ENCODE data around the gene CXCL14.

CXCL14 gene

DNA sequence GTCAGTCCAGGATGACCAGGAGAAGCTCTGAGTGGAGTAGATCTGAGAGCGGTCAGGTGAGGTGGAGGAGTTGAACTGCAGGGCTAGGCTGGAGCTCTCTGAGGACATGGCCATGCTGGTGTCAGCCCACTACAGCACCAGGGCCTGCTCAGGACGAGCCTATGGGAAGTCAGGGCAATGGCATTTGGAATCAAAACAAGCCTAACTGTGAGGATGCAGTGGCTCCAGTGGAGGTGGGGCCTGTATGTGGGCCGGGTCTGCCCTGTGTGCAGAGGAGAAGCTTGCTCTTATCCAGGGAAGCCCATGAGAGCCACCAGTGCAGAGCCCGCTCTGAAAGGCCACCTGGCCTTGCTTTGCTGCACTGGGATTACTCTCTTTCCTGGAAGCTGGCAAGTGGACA, 11.1 kb downstream of the CXCL14 start:
- DNase-seq (ENCODE audit: low spot score): no peak

DNA sequence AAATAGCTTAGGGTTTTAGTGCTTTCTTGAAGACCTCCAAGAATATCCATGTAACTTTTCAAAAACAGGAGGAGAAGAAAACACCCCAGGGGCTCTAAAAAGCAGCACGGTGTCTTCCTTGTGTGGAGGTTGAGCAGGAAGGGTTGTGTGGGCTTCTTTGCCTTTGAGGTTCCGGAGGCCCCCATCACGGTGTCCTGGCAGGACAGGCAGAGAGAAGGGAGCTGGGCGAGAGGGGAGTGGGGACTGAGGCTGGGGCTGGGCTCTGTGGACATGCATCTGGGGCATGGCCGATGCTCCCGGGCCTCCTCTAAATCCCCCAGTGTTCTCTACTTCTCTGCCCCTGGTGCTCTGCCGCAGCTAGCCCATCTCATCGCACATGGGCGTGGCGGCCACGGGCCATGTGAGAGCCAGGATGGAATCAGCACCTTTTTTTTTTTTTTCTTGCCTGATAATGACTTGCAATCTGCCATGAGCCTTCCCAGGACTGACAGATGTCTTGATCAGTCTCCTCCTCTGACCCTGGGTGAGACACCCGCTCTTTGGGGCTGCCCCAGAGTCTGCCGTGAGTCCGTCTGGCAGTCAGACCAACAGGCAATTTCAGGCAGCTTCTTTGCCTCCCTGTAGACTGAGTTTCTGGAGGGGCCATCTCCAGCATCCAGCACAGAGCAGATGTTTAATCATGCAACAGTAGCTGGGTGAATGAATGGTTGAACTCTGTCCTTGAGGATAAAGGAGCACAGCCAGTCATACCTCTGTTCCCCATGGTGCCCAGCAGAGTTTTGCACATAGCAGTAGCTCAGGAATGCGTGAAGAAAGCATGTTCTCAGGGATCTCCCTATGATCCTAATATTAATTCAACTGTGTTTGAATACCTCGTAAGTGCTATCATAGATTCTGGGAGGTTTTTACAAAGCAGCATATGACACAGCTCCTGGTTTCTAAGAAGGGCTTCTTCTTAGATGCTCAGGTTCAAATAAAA, 12.1 kb downstream of the CXCL14 start:
- no peak for DNase-seq (ENCODE audit: low spot score)

DNA sequence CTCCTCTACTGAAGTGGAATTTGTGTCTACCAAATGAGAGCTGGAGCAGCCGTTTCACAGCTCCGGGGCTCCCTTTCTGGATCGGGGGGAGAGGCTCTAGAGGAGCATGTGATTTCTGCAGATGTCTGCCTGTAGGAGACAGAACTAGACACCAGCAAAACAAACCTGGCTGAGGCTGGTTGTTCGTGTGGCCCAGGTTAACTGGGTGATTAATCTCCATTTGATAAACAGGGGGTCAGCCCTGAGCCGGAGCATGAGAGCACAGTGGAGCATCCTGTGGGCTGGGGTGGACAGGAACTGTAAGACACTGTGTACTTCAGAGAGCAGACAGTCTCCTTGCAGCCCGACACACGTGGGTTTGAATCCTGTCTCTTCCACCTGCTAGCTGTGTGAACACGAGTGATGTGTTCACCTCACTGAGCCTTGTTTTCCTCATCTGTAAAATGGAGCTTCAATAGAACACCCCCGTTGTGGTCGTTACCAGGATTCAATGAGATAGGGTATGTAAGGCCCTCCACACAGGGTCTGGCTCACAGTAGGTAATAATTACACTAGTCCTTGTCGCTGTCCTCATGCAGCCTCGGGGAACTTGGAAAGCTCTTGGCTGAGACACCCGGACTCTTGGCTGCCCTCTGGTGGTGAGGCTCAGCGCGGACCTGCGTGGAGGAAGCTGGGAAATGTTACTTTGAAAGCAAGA, 12.9 kb downstream of the CXCL14 start:
- DNase-seq (ENCODE audit: low spot score): peak; percentile 52

DNA sequence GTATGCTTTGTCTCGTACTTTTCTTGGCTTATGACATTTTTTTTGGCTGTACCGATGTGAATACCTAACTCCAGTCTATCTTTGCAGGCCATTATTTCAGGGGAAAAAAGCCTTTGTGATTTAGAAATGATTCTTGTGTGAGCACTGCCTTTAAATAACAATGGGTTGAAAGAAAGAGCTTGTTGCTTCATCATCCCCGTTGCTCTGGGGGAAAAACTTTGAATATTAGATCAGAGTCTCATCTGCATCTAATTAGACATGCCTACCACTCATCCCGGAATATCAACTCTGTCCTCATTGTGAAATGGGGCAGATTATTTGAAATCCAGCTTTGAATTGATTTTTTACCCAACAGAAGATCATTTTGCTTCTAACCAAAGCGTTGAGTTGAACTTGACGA, 13.5 kb downstream of the CXCL14 start:
- DNase-seq (ENCODE audit: low spot score): no peak

DNA sequence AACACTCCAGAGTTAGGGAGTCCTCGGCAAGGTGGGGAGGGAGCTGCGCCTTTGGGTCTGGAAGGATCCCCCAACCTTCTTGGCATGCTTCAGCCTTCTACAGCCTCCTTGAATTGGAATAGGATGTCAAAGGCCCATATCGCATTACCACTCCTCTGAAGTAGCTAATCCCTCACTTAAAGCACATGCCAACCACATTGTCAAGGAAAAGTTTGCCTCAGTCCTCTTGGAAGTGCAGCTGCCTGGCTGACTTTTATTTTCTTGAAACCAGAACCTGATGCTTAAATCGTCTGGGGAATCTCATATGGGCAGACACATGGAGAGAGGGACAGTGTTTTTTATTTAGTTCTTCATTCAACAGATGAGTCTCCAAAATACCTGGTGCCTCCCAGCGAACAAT, 14.5 kb downstream of the CXCL14 start:
- no peak for DNase-seq (ENCODE audit: low spot score)

DNA sequence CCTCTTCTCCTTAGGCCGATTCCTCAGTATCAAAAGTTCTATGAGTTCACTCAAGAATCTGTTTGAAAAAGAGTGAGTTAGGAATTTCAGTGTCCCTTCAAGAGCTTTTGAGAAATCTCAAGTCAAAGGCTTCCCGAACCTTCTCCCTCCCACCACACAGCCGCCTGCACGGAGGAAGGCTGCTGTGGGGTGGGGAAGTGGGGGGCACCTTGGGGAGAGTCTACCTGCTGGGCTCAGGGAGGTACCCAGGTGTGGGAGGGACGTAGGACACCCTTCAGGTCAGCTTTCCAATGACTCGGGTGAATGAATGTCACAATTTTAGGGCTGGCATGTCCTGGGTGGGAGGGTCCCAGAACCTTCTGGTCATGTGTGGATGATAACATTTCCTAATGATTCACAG, 17.5 kb downstream of the CXCL14 start:
- no peak for DNase-seq (ENCODE audit: low spot score)

DNA sequence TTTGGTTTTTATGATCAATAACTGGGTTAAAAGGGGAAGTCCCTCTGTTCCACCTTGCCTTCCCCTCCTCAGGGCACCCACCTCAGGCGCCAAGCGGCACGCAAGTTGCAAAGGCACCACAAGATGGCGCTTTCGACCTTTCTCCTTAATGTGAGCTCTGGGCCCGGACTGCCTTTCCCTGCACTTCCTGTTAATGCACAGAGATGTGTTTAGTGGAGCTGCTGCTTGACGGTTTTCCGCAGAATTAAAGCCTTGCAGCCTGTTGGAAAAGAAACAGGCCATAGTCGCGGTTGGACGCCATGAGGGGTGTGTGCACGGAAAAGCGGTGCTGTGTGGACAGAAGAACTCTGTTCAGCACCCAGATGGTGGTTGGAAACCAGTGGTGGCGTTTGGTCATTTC, 17.9 kb downstream of the CXCL14 start:
- DNase-seq (ENCODE audit: low spot score): peak; percentile 81

DNA sequence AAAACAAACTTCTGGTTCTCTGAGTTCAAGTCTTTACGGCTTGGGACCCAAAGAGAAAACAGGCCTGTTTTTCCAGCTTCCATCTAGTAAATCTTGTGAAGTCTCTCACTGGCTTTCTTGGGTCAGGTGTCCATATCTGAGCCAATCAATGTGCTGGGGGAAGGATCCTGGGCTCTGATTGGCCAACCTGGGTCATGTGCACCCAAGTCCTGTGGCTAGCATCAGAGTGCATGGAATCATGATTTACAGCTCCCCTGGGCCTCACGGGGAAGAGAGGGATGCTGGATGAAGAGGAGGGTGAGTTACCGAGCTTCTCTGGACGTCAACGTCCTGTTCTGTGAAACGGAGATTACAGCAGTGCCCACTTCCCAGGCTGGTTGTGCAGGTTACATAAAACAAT, 19.4 kb downstream of the CXCL14 start:
- no peak for DNase-seq (ENCODE audit: low spot score)

DNA sequence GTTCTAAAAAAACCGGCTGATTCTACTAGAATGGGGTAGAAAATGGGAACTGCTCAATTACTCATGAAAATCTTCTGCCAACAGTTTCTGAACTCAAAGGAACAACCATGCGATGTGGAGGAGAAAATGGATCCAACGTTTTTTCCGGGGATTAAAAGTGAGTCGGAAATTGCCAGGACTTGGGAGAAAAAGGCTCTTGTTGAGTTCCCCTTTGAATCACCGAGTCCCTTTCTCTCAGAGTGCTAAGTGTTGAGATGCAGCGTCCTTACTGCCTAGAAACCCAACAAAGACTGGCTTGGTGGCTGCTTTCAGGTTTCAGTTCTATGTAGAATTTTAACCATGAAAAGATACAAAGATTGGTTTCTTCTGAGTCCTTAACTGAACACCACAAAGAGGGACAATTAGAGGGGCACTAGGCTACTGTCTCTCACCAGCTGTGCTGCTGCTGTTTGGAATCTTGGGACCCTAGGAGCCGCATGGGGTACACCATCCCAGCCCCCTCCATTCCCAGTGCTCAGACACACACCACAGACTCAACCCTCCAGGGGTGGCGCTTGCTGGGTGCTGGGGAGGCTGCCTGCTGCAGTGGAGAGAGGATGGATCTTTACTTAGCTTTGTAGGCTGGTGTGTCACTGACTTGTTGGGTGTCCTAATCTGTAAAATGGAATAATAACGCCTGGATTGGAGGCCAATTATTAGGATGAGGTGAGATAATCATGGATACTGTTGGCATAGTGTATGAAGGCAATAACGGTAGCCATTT, 21.5 kb downstream of the CXCL14 start:
- no peak for DNase-seq (ENCODE audit: low spot score)

DNA sequence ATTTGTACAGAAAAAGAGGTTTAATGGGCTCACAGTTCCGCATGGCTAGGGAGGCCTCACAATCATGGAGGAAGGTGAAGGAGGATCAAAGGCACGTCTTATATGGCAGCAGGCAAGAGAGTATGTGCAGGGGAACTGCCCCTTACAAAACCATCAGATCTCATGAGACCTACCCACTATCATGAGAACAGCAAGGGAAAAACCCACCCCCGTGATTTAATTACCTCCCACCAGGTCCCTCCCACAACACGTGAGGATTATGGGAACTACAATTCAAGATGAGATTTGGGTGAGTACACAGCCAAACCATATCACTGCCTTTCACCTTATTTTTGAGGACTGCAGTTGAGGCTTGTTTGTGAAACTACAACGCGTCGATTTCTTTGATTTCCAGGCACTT, 22.2 kb downstream of the CXCL14 start:
- no peak for DNase-seq (ENCODE audit: low spot score)

DNA sequence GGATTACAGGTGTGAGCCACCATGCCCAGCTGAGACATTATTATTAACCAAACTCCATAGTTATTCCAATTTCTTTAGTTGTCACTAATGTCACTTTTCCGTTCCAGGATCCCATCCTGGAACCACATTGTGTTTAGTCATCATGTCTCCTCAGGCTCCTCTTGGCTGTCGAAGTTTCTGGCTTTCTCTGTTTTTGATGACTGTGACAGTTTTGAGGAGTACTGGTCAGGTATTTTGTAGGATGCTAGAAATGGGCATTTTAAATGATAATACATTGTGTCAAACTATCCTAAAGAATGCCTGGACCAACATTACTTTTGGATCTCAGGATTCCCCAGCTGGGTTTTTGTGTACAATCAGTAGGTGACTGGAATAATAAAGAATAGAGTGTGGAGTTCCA, 23.3 kb downstream of the CXCL14 start:
- no peak for DNase-seq (ENCODE audit: low spot score)

DNA sequence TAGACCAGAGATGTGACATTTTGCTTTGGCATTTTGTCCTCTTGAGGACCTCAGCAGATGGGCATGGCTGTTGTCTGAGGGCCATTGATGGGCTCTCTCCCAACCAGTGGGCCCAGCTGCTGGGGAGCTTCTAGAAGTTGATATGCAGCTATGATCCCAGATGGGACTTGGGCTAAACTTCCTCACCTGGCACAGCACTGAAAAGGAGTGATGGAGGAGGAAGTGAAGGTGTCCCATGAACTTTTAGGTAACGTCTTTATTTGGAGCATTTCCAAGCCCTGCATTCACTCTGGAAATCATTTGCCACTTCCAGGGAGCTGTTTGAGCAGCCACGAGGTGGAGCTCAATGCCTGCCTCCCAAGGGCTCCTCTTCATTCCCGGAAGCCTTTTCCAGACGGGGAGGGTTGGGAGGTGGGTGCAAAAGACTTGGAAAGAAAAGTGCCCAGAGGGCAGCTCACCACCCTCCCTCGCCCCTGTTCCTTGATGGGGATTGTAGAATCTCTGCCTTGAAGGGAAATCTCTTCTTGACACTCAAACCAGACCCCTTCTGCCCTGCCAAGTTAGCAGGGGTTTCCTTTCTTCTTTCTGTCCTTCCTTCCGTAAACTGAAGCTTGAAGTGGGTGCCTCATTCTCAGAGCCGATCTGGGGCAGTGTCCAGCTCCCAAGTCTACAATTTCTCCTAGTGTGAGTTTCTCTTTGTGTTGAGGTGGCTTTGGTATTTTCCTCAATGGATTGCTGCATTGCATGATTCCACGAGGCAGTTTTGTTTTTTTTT, 24.9 kb downstream of the CXCL14 start:
- peak; percentile 34 for DNase-seq (ENCODE audit: low spot score)

DNA sequence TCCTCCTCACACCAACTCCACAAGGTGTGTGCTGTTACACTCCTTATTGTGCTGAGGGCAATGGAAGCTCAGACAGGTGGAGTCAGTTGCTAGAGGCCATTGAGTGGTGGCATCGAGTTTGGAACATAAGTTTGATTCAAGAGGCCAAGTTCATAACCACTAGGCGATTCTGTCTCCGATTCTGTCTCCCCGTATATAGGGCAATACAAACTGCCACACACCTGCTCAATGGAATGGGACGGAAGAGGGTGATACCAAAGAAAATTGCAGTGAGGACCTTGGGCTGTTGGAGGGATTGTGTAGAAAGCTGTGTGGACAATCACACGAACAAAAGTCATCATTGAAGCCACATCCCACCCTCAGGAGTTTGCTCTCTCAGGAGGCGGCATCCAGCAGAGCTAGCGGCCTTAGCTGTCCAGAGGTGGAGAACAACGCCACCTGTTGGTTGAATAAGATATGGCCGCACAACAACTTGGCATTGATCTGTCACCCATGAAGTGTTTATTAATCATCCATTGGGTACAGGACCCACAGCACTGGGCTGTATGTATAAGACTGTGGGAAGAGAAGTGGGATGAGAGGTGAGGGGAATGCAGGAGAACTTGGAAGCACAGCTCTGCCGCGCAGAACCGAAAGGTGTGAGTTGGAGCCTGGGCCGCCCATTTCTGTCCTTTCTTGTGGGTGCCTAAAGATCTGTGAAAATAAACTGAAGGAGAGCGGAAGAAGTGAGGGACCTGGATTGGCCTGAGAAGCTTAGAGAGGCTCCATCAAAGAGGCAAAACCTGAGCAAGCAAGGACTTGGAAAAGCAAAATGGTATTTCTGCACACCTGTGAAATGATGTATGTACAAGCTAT, 27.0 kb downstream of the CXCL14 start:
- DNase-seq (ENCODE audit: low spot score): peak; percentile 67

DNA sequence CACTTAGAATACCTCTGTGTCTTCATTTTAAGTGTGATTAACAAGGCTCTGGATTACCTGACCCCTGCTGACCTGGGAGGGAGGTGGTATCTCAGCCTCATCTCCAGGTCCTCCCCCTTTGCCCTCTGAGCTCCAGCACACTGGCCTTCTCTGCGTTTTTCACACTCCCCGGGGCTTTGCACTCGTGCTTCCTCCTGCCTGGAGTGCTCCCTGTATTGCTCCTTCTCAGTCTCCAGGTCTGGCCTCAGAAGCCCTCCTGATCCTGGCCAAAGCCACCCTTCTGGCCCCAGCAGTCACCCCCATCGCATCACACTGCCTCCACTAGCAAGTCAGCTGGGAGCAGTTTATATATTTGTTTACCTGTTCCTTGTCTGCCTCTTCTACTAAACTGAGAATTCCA, 29.4 kb downstream of the CXCL14 start:
- DNase-seq (ENCODE audit: low spot score): no peak

DNA sequence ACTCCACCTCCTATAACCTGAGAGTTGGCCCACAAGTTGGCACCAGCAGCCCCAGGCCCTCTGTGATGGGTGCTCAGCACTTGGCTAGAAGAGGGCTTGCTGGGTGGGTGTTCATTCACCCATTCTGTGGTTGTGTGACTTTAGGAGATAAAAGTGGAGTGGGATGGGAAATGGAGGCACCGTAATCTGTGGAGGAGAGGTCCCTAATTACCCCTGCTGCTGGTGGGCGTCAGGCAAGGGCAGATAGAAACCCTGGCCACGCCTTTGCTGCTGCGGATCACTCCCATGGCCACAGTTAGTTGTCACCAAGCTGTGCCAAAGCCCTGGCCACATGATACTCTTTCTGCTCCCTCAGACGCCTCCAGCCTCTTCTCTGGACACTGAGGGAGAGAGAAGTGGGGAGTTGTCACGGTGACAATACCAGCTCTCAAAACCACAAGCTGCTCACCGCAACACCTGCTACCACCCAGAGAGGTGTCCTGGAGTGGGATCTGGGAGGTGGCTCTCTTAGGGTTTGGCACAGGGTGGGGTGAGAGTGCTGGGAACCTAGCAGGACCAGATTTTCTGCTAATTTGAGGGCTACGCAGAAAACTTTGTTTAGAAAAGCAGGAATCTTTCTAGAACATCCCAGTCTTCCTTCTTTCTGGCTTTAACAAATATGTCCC, 31.1 kb downstream of the CXCL14 start:
- no peak for DNase-seq (ENCODE audit: low spot score)

DNA sequence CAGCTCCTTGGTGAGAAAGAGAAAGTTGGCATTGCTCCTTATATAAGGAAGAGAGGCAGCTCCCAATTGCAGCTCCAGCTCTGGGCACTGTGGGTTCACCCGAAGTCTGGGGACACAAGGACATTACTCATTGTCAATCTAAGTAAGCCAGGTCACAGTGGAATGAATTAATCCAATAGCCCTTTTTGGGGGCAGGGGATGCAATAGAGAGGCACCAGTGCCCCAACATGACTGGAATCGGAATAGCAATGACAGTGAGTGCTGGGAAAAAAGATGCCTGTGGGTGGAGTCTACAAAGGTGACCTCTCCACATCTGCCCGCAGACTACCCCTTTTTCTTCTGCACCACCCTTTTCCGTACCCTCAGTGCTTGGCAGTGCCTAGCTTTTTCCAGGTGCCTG, 31.9 kb downstream of the CXCL14 start:
- no peak for DNase-seq (ENCODE audit: low spot score)

DNA sequence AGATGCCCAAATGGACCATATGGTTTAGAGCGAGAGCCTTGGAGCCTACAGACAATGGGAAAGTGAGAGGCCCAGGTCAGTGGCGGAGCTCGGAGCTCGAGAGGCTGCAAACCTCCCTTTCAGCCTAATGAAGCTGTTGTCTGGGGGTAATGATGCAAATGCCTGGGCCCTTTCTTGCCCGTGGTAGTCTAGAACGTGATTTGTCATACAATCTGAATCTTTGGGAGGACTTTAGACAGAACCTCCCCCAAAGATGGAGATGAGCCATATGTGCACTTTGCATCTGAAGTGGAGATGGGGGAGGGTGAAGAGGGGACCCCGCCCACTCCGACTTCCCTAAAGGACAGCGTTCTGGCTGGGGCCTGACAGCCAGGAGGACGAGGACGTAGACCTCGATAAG, 32.7 kb downstream of the CXCL14 start:
- no peak for DNase-seq (ENCODE audit: low spot score)

DNA sequence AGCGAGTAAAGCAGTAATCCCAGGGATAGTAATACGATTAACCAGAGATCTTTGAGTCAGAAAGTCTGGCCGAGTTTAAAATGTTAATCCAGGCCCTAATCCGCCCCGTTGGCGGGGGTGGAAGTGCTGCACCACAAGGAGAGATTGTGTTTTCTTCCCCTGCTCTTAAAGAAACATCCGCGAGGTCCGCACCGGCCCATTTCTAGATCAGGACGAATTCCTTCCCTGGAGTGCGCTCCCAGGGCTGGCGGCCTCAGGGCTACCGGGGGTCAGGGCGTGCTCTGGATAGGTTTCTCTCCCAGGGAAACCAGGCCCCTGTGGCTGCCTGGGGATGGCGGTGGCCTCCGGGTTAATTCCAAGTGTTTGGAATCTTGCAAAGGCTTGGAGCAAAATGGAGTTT, 33.7 kb downstream of the CXCL14 start:
- no peak for DNase-seq (ENCODE audit: low spot score)

DNA sequence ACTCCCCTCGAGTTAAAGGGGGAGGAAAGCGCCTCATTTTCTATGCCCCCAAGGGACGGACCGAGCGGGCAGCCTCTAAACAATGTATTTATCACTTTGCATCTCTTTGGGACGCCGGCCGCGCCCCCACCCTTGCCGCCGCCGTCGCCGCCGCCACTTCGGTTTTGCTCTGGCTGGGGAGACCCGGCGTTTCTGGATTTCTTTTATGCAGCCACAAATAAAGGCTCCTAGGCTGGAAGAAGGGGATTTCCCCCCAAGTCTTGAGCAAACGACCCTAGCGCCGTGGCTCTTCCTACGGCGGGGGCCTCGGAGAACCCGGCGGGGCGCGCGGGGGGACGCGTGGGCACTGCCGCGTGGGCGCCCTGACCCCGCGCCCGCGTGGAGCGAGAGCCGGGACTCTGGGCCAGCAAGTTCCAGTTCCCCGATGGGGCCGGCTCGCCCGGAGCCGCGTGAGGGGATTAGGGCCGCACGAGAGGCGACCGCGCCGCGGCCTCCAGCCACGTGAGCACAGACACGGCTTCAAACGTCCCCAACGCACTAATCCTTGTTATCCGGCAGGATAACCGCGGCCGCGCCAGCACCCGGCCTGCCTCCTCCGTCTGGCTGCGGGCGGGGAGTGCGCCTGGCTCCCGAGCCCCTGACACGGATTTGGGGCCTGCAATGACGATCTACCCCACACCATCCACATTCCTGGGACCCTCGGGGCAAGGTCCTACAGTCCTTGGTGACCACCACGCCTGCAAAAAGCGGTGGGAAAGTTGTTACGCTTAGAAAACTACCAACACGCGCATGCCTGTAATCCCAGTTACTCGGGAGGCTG, 35.1 kb downstream of the CXCL14 start:
- DNase-seq (ENCODE audit: low spot score): no peak
